ENCODE data around the gene TBX3.

Gene TBX3

GRCh38 chr12:114679452-114679875, 4.5 kb downstream of the TBX3 start:
- Histone ChIP-seq H3K4me1 (ENCODE audit: control insufficient read depth, low read depth, low read length) (peaks cover 45% of the 10 kb centered on the region), H3K36me3 (ENCODE audit: control insufficient read depth, low read depth, low read length) (no peaks in the 10 kb centered on the region), H3K9me3 (ENCODE audit: control insufficient read depth, low read depth, low read length) (peaks cover 4% of the 10 kb centered on the region), H3K27me3 (ENCODE audit: control insufficient read depth, insufficient read depth, low read length) (peaks cover 97% of the 10 kb centered on the region), H3K4me3 (ENCODE audit: low read length) (no peak overlapping the region), H3K27ac (ENCODE audit: low read length) (no peak overlapping the region), H3K9ac (ENCODE audit: low read length) (no peak overlapping the region)

- no peak overlapping the region for H3K9ac ChIP-seq (ENCODE audit: low read length)
- H3K27me3 ChIP-seq (ENCODE audit: control insufficient read depth, insufficient read depth, low read length) = peaks cover 100% of the 10 kb centered on the region
- no peak overlapping the region for H3K4me3 ChIP-seq (ENCODE audit: low read length)
- H3K9me3 ChIP-seq (ENCODE audit: control insufficient read depth, low read depth, low read length) = peaks cover 4% of the 10 kb centered on the region
- peaks cover 46% of the 10 kb centered on the region for H3K4me1 ChIP-seq (ENCODE audit: control insufficient read depth, low read depth, low read length)
- H3K36me3 ChIP-seq (ENCODE audit: control insufficient read depth, low read depth, low read length) = no peaks in the 10 kb centered on the region
- H3K27ac ChIP-seq (ENCODE audit: low read length) = no peak overlapping the region
Observed at GRCh38 chr12:114678718-114679117, 5.3 kb downstream of the TBX3 start.

- no peak overlapping the region for H3K27ac ChIP-seq (ENCODE audit: low read length)
- H3K4me1 ChIP-seq (ENCODE audit: control insufficient read depth, low read depth, low read length) = peaks cover 45% of the 10 kb centered on the region
- peaks cover 100% of the 10 kb centered on the region for H3K27me3 ChIP-seq (ENCODE audit: control insufficient read depth, insufficient read depth, low read length)
- no peak overlapping the region for H3K9ac ChIP-seq (ENCODE audit: low read length)
- no peaks in the 10 kb centered on the region for H3K36me3 ChIP-seq (ENCODE audit: control insufficient read depth, low read depth, low read length)
- peaks cover 4% of the 10 kb centered on the region for H3K9me3 ChIP-seq (ENCODE audit: control insufficient read depth, low read depth, low read length)
- no peak overlapping the region for H3K4me3 ChIP-seq (ENCODE audit: low read length)
Observed at GRCh38 chr12:114678028-114678427, 5.9 kb downstream of the TBX3 start.

GRCh38 chr12:114676142-114676741, 7.7 kb downstream of the TBX3 start:
- H3K27me3 ChIP-seq (ENCODE audit: control insufficient read depth, insufficient read depth, low read length) = peaks cover 100% of the 10 kb centered on the region
- H3K4me1 ChIP-seq (ENCODE audit: control insufficient read depth, low read depth, low read length) = peaks cover 37% of the 10 kb centered on the region
- H3K36me3 ChIP-seq (ENCODE audit: control insufficient read depth, low read depth, low read length) = no peaks in the 10 kb centered on the region
- no peak overlapping the region for H3K27ac ChIP-seq (ENCODE audit: low read length)
- H3K4me3 ChIP-seq (ENCODE audit: low read length) = no peak overlapping the region
- H3K9me3 ChIP-seq (ENCODE audit: control insufficient read depth, low read depth, low read length) = peaks cover 2% of the 10 kb centered on the region
- H3K9ac ChIP-seq (ENCODE audit: low read length) = no peak overlapping the region

- Histone ChIP-seq H3K9me3 (ENCODE audit: control insufficient read depth, low read depth, low read length) (no peaks in the 10 kb centered on the region), H3K4me1 (ENCODE audit: control insufficient read depth, low read depth, low read length) (peaks cover 37% of the 10 kb centered on the region), H3K27ac (ENCODE audit: low read length) (no peak overlapping the region), H3K9ac (ENCODE audit: low read length) (no peak overlapping the region), H3K36me3 (ENCODE audit: control insufficient read depth, low read depth, low read length) (no peaks in the 10 kb centered on the region), H3K27me3 (ENCODE audit: control insufficient read depth, insufficient read depth, low read length) (peaks cover 100% of the 10 kb centered on the region), H3K4me3 (ENCODE audit: low read length) (no peak overlapping the region)
Observed at GRCh38 chr12:114674251-114675047, 9.5 kb downstream of the TBX3 start.

- Histone ChIP-seq H3K27ac (ENCODE audit: low read length) (no peak overlapping the region), H3K9ac (ENCODE audit: low read length) (no peak overlapping the region), H3K27me3 (ENCODE audit: control insufficient read depth, insufficient read depth, low read length) (peaks cover 99% of the 10 kb centered on the region), H3K36me3 (ENCODE audit: control insufficient read depth, low read depth, low read length) (no peaks in the 10 kb centered on the region), H3K4me1 (ENCODE audit: control insufficient read depth, low read depth, low read length) (peaks cover 35% of the 10 kb centered on the region), H3K4me3 (ENCODE audit: low read length) (no peak overlapping the region), H3K9me3 (ENCODE audit: control insufficient read depth, low read depth, low read length) (no peaks in the 10 kb centered on the region)
Observed at GRCh38 chr12:114673901-114674250, 10.1 kb downstream of the TBX3 start.

GRCh38 chr12:114673169-114673833, 10.7 kb downstream of the TBX3 start:
- Histone ChIP-seq H3K9me3 (ENCODE audit: control insufficient read depth, low read depth, low read length) (no peaks in the 10 kb centered on the region), H3K4me3 (ENCODE audit: low read length) (no peak overlapping the region), H3K27me3 (ENCODE audit: control insufficient read depth, insufficient read depth, low read length) (peaks cover 99% of the 10 kb centered on the region), H3K36me3 (ENCODE audit: control insufficient read depth, low read depth, low read length) (no peaks in the 10 kb centered on the region), H3K9ac (ENCODE audit: low read length) (no peak overlapping the region), H3K4me1 (ENCODE audit: control insufficient read depth, low read depth, low read length) (peaks cover 33% of the 10 kb centered on the region), H3K27ac (ENCODE audit: low read length) (no peak overlapping the region)

GRCh38 chr12:114672817-114673168, 11.2 kb downstream of the TBX3 start:
- H3K4me3 ChIP-seq (ENCODE audit: low read length) = no peak overlapping the region

GRCh38 chr12:114671443-114672411, 12.2 kb downstream of the TBX3 start:
- H3K27me3 ChIP-seq (ENCODE audit: control insufficient read depth, insufficient read depth, low read length) = peaks cover 99% of the 10 kb centered on the region

More at GRCh38 chr12:114672817-114673168, 11.2 kb downstream of the TBX3 start:
- peaks cover 99% of the 10 kb centered on the region for H3K27me3 ChIP-seq (ENCODE audit: control insufficient read depth, insufficient read depth, low read length)
- no peaks in the 10 kb centered on the region for H3K36me3 ChIP-seq (ENCODE audit: control insufficient read depth, low read depth, low read length)
- no peaks in the 10 kb centered on the region for H3K9me3 ChIP-seq (ENCODE audit: control insufficient read depth, low read depth, low read length)
- no peak overlapping the region for H3K27ac ChIP-seq (ENCODE audit: low read length)
- no peak overlapping the region for H3K9ac ChIP-seq (ENCODE audit: low read length)
- peaks cover 33% of the 10 kb centered on the region for H3K4me1 ChIP-seq (ENCODE audit: control insufficient read depth, low read depth, low read length)

GRCh38 chr12:114671066-114671442, 12.9 kb downstream of the TBX3 start:
- Histone ChIP-seq H3K4me3 (ENCODE audit: low read length) (no peak overlapping the region), H3K9me3 (ENCODE audit: control insufficient read depth, low read depth, low read length) (no peaks in the 10 kb centered on the region), H3K27me3 (ENCODE audit: control insufficient read depth, insufficient read depth, low read length) (peaks cover 99% of the 10 kb centered on the region), H3K27ac (ENCODE audit: low read length) (no peak overlapping the region), H3K4me1 (ENCODE audit: control insufficient read depth, low read depth, low read length) (peaks cover 39% of the 10 kb centered on the region), H3K9ac (ENCODE audit: low read length) (no peak overlapping the region), H3K36me3 (ENCODE audit: control insufficient read depth, low read depth, low read length) (no peaks in the 10 kb centered on the region)

More at GRCh38 chr12:114671443-114672411, 12.2 kb downstream of the TBX3 start:
- Histone ChIP-seq H3K27ac (ENCODE audit: low read length) (no peak overlapping the region), H3K9me3 (ENCODE audit: control insufficient read depth, low read depth, low read length) (no peaks in the 10 kb centered on the region), H3K4me1 (ENCODE audit: control insufficient read depth, low read depth, low read length) (peaks cover 42% of the 10 kb centered on the region), H3K36me3 (ENCODE audit: control insufficient read depth, low read depth, low read length) (no peaks in the 10 kb centered on the region), H3K4me3 (ENCODE audit: low read length) (no peak overlapping the region), H3K9ac (ENCODE audit: low read length) (no peak overlapping the region)

Measured in iPS-18a (cell line).